K562 (cell line): ENCODE results near the gene ASGR1. TPM values are rescaled to one million over a fixed set of nuclear protein-coding genes. Genes with fewer than 3 reads are reported as not detected.
"Not testable (repeated sequence)": the region's sequence is repeated elsewhere in the genome, so short reads cannot be mapped to it uniquely, and the experiment has no call there.

Experiments used
- ATAC-seq: fragments of 200-7000 bp; cut with Tn5 transposase; 3 replicates; pipeline ENCODE4 v1.9.1; 2020; ENCODE audit warnings: moderate library complexity
- BruUV-seq: library from RNA; stranded (reverse); fragments of 400-500 nt; replicated peaks from 2 replicates; lab custom pipeline; 2021; lab: Mats Ljungman, UMichigan
- CTCF ChIA-PET: fragments of 300-600 bp; formaldehyde crosslinking; extraction: SDS; loops from one replicate; lab custom pipeline; 2021; ENCODE audit warnings: low intra/inter-chr PET ratio; lab: Yijun Ruan, JAX
- POLR2A ChIA-PET: fragments of 300-600, 350-650 bp; sonication (Branson Sonifier 250); formaldehyde crosslinking; extraction: SDS; loops from one replicate; lab custom pipeline; 2021; ENCODE audit warnings: antibody characterized with exemption, inconsistent platforms; lab: Yijun Ruan, JAX
- DNase-seq, 4 experiments: peaks; one replicate each; pipeline versions ENCODE4 v3.0.0 to v3.0.0-alpha.2; 2011 to 2018; ENCODE audit warnings: low spot score in 3 of 4, mixed read lengths in 3 of 4; ENCODE audit errors: extremely low read depth in 1 of 4
- FAIRE-seq: peaks from 2 replicates; lab custom pipeline; 2011; peaks lifted over from hg19 to GRCh38; lab: Jason Lieb, UNC
- H2AFZ ChIP-seq: 2 replicates; pipeline ENCODE4 v1.6.0; 2011; ENCODE audit warnings: low read depth, low read length, control low read depth, inconsistent platforms
- H3K27ac ChIP-seq: fragments of 200-600 bp; 3 replicates; pipeline ENCODE4 v1.8.0; 2011; ENCODE audit warnings: low read depth, mild to moderate bottlenecking, control low read depth, inconsistent platforms, low read length, moderate library complexity, mixed read lengths; ENCODE audit errors: extremely low read depth
- H3K27me3 ChIP-seq, 2 experiments: fragments of 300-600 bp in 1 of 2; 2 replicates in 1 of 2; 3 replicates in 1 of 2; pipeline versions ENCODE4 v1.6.0 to v1.8.0; 2011; ENCODE audit warnings: inconsistent platforms in 2 of 2, low read length in 2 of 2, mild to moderate bottlenecking in 1 of 2, mixed read lengths in 1 of 2, moderate library complexity in 1 of 2; ENCODE audit not compliant: control insufficient read depth in 2 of 2, insufficient read depth in 2 of 2
- H3K36me3 ChIP-seq: fragments of 300-600 bp; 3 replicates; pipeline ENCODE4 v1.8.0; 2011; ENCODE audit warnings: mild to moderate bottlenecking, low read length, inconsistent platforms; ENCODE audit not compliant: control insufficient read depth, insufficient read depth
- H3K4me1 ChIP-seq, 2 experiments: fragments of 200-600 bp in 1 of 2; replicated peaks in 1 of 2; 2 replicates in 1 of 2; 3 replicates in 1 of 2; pipeline versions ENCODE4 v1.5.1 to v1.8.0; 2011; ENCODE audit warnings: inconsistent platforms in 2 of 2, low read length in 2 of 2, mild to moderate bottlenecking in 1 of 2, mixed read lengths in 1 of 2, moderate library complexity in 1 of 2; ENCODE audit not compliant: control insufficient read depth in 2 of 2, insufficient read depth in 2 of 2
- H3K4me2 ChIP-seq: 2 replicates; pipeline ENCODE4 v1.6.1; 2011; ENCODE audit warnings: low read length, control low read depth, inconsistent platforms, mixed read lengths; ENCODE audit not compliant: insufficient read depth
- H3K4me3 ChIP-seq: fragments of 200-600 bp; sonication (generic), shearing (Covaris generic); 2 replicates; pipeline ENCODE4 v1.5.1; 2016; ENCODE audit warnings: control low read depth, inconsistent platforms
- H3K79me2 ChIP-seq: fragments of 200-600 bp; 3 replicates; pipeline ENCODE4 v1.8.0; 2011; ENCODE audit warnings: low read length, inconsistent platforms; ENCODE audit not compliant: control insufficient read depth, insufficient read depth
- H3K9ac ChIP-seq, 2 experiments: 2 replicates each; pipeline versions ENCODE4 v1.6.0 to v1.6.1; 2011; ENCODE audit warnings: low read depth in 2 of 2, low read length in 2 of 2, control low read depth in 1 of 2, inconsistent platforms in 1 of 2, mild to moderate bottlenecking in 1 of 2, mixed read lengths in 1 of 2; ENCODE audit not compliant: insufficient read depth in 1 of 2
- H3K9me1 ChIP-seq: one replicate; pipeline ENCODE4 v1.6.0; 2011; ENCODE audit warnings: inconsistent platforms, mild to moderate bottlenecking, low read length, moderate library complexity; ENCODE audit not compliant: control insufficient read depth, insufficient read depth
- H3K9me3 ChIP-seq: replicated peaks from 2 replicates; pipeline ENCODE4 v1.5.1; 2011; ENCODE audit warnings: low read depth, low read length, inconsistent platforms; ENCODE audit not compliant: control insufficient read depth, insufficient read depth
- H4K20me1 ChIP-seq: replicated peaks from 2 replicates; pipeline ENCODE4 v1.6.1; 2011; ENCODE audit warnings: low read length, inconsistent platforms, mixed read lengths; ENCODE audit not compliant: control insufficient read depth, insufficient read depth
- CREM ChIP-seq: IDR thresholded peaks from 2 replicates; pipeline ENCODE4 v1.6.1; 2014; ENCODE audit warnings: antibody characterized with exemption, low read depth
- E2F6 ChIP-seq, 2 experiments: IDR thresholded peaks; 2 replicates each; pipeline ENCODE4 v1.6.1; 2011; ENCODE audit warnings: borderline replicate concordance in 1 of 2, control low read depth in 1 of 2, low read depth in 1 of 2, low read length in 1 of 2, mild to moderate bottlenecking in 1 of 2, mixed read lengths in 1 of 2, moderate library complexity in 1 of 2; ENCODE audit not compliant: insufficient read depth in 1 of 2, insufficient read length in 1 of 2, poor library complexity in 1 of 2, severe bottlenecking in 1 of 2; ENCODE audit errors: extremely low read depth in 1 of 2
- MED1 ChIP-seq: sonication (generic); formaldehyde crosslinking; IDR thresholded peaks from 2 replicates; pipeline ENCODE4 v1.8.1; 2023; ENCODE audit warnings: missing genetic modification reagents, borderline replicate concordance
- NFE2 ChIP-seq: IDR thresholded peaks from 2 replicates; pipeline ENCODE4 v1.6.1; 2014; ENCODE audit warnings: antibody characterized with exemption, low read depth
- NR2C1 ChIP-seq, 2 experiments: fragments of 450-650 bp; IDR thresholded peaks; 2 replicates each; pipeline ENCODE4 v1.6.1; 2017; ENCODE audit warnings: mild to moderate bottlenecking in 2 of 2, antibody characterized with exemption in 1 of 2, inconsistent platforms in 1 of 2, missing compliant biosample characterization in 1 of 2, missing genetic modification characterization in 1 of 2
- NR2C2 ChIP-seq, 2 experiments: fragments of 200-800 bp in 1 of 2; sonication (Bioruptor generic) in 1 of 2; sonication (generic) in 1 of 2; formaldehyde crosslinking in 1 of 2; IDR thresholded peaks; 2 replicates each; pipeline versions ENCODE4 v1.6.1 to v1.8.0; 2016 to 2022; ENCODE audit warnings: mild to moderate bottlenecking in 1 of 2, missing compliant biosample characterization in 1 of 2, missing genetic modification characterization in 1 of 2, missing genetic modification reagents in 1 of 2
- PCBP1 ChIP-seq: fragments of 200-400 bp; formaldehyde crosslinking; IDR thresholded peaks from 2 replicates; pipeline ENCODE4 v1.6.1; 2018; ENCODE audit warnings: mild to moderate bottlenecking, low read depth, low read length; ENCODE audit not compliant: poor library complexity, severe bottlenecking
- RAD51 ChIP-seq: fragments of 450-650 bp; IDR thresholded peaks from 2 replicates; pipeline ENCODE4 v1.7.1; 2016; ENCODE audit warnings: low read depth, mild to moderate bottlenecking, borderline replicate concordance
- RUNX1 ChIP-seq: sonication (generic); IDR thresholded peaks from 2 replicates; pipeline ENCODE4 v1.6.1; 2016; ENCODE audit warnings: antibody characterized with exemption, low read depth
- WGBS: fragments of 100-300 bp; shearing (Covaris generic); methylation state at CpG from one replicate; pipeline ENCODE4 v1.1.6; 2016; ENCODE audit warnings: low coverage, mixed read lengths; ENCODE audit not compliant: insufficient coverage; ENCODE audit errors: missing lambda C conversion rate; 5-methylcytosine and 5-hydroxymethylcytosine counted together
- in situ Hi-C: fragments of 300-500 bp; cut with MboI; formaldehyde crosslinking; loops from 4 replicates; pipeline ENCODE4 v1.15.0; 2018; ENCODE audit warnings: inconsistent platforms, mixed read lengths
- intact Hi-C: fragments of 100-400 bp; cut with micrococcal nuclease; formaldehyde crosslinking; loops from 2 replicates; pipeline ENCODE4 v1.14.2; 2022
- polyA plus RNA-seq, 8 experiments: library from polyadenylated mRNA; depleted of rRNA in 4 of 8; stranded (reverse) in 5 of 8; unstranded in 3 of 8; fragments of >200 nt; fragmentation: Nextera tagmentation in 2 of 8; fragmentation: Illumina TruSeq in 1 of 8; extraction: Ambion mirVana in 2 of 8; extraction: Trizol in 1 of 8; gene quantifications; 2 replicates each; pipeline versions ENCODE4 v1.2.1 to v1.2.3, GENCODE V29; 2011 to 2014; ENCODE audit warnings: inconsistent platforms in 1 of 8, missing spikeins in 1 of 8
- total RNA-seq, 7 experiments: library from RNA; depleted of rRNA in 6 of 7; stranded (reverse); fragments of >200 nt in 6 of 7; fragmentation: Illumina TruSeq in 2 of 7; extraction: Trizol in 2 of 7; gene quantifications; 2 replicates each; pipeline versions ENCODE4 v1.2.1 to v1.2.3, GENCODE V29; 2011 to 2021; ENCODE audit warnings: low replicate concordance in 1 of 7
- TF ChIP-seq, protein P1 (sequence below): sonication (generic); formaldehyde crosslinking; IDR thresholded peaks from 2 replicates; pipeline ENCODE4 v1.9.0; 2022; ENCODE audit warnings: mild to moderate bottlenecking, missing genetic modification reagents

ASGR1 gene
- total and polyA plus RNA-seq, 9 of the 15 experiments (the other 6 are each of a cell fraction or from before 2014, with no cell fraction given): 0.11 to 1.0 (median 0.64) TPM; not detected in 2

DNA sequence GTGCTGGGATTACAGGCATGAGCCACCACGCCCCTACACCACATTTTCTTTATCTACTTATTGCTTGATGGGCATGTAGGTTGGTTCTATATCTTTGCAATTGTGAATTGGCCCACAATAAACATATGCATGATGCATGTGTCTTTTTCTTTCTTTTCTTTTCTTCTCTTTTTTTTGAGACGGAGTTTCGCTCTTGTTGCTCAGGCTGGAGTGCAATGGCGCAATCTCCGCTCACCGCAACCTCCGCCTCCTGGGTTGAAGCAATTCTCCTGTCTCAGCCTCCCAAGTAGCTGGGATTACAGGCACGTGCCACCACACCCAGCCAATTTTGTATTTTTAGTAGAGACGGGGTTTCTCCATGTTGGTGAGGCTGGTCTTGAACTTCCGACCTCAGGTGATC is 20.7 kb downstream of the ASGR1 start:
- H3K9me1 ChIP-seq, in situ Hi-C loops, intact Hi-C loops, DNase-seq, ATAC-seq, H3K9ac ChIP-seq, H3K4me2 ChIP-seq, H3K79me2 ChIP-seq, CTCF ChIA-PET, H4K20me1 ChIP-seq, FAIRE-seq, H2AFZ ChIP-seq, H3K36me3 ChIP-seq, H3K9me3 ChIP-seq, H3K27ac ChIP-seq, H3K4me3 ChIP-seq, BruUV-seq, H3K4me1 ChIP-seq: not testable (repeated sequence)
- POLR2A ChIA-PET: interaction anchor here (0.6 kb wide), 1 partner anchor 52 kb away, joined by 3 read pairs; no protein-coding TSS in a partner anchor
- 7% methylated on average over 3 of the region's 10 CpGs for WGBS
- peaks cover 0 to 25% of the 10 kb centered on the region in 2 experiments; a peak in 4 of 5 replicates for H3K27me3 ChIP-seq

GRCh38 chr17:7156342-7156940 is 22.7 kb downstream of the ASGR1 start:
- CTCF ChIA-PET: no interaction called here
- ATAC-seq (no peak), FAIRE-seq (no peak), DNase-seq (peak; percentile 31 to 54 (median 46))
- Histone ChIP-seq H3K27me3 (peaks cover 0 to 25% of the 10 kb centered on the region in 2 experiments; a peak in 4 of 5 replicates), H3K36me3 (no peaks in the 10 kb centered on the region), H3K27ac (no peak overlapping the region), H2AFZ (0 out of 2 replicates have a peak overlapping the region, but pooled peaks have one; percentile 39), H3K4me1 (peaks cover 0 to 4% of the 10 kb centered on the region in 2 experiments; a peak in 2 of 5 replicates), H3K9me3 (no peaks in the 10 kb centered on the region), H3K4me3 (no peak overlapping the region), H3K9ac (no peak overlapping the region), H3K79me2 (no peaks in the 10 kb centered on the region), H4K20me1 (no peaks in the 10 kb centered on the region), H3K4me2 (0 out of 2 replicates have a peak overlapping the region, but pooled peaks have one; percentile 37), H3K9me1 (no peaks in the 10 kb centered on the region)
- POLR2A ChIA-PET: no interaction called here
- 3% methylated on average over 9 of the region's 10 CpGs for WGBS
- in situ Hi-C loops: no loop called here
- intact Hi-C loops: no loop called here
- BruUV-seq: no TSS peak
- no peak for TF ChIP-seq MED1 (CRISPR knock-in tag)
- peak in 1 of 2 experiments; percentile 48 for TF ChIP-seq E2F6 (IDR thresholded peaks at IDR 0.05; ENCODE audit: borderline replicate concordance in 1 of 2, extremely low read depth in 1 of 2, insufficient read depth in 1 of 2, insufficient read length in 1 of 2, low read depth in 1 of 2, low read length in 1 of 2, poor library complexity in 1 of 2, severe bottlenecking in 1 of 2)
- peak; percentile 31; the same call in 1 of the 2 replicates for TF ChIP-seq CREM
- TF ChIP-seq PCBP1: no peak
- peak; percentile 42; the same call in 1 of the 2 replicates for TF ChIP-seq RAD51
- peak; percentile 34; the same call in 1 of the 2 replicates for TF ChIP-seq NR2C1 (IDR thresholded peaks at IDR 0.05)
- peak; percentile 63 for TF ChIP-seq NR2C1 (tag; IDR thresholded peaks at IDR 0.05)
- TF ChIP-seq NFE2: no peak
- TF ChIP-seq RUNX1: no peak
- no peak; the same call in 1 of the 2 replicates for TF ChIP-seq NR2C2 (CRISPR knock-in tag; IDR thresholded peaks at IDR 0.05)
- TF ChIP-seq NR2C2 (tag; IDR thresholded peaks at IDR 0.05): peak; percentile 56; the same call in 1 of the 2 replicates
- TF ChIP-seq, protein P1, sequence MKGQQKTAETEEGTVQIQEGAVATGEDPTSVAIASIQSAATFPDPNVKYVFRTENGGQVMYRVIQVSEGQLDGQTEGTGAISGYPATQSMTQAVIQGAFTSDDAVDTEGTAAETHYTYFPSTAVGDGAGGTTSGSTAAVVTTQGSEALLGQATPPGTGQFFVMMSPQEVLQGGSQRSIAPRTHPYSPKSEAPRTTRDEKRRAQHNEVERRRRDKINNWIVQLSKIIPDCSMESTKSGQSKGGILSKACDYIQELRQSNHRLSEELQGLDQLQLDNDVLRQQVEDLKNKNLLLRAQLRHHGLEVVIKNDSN (CRISPR knock-in tag): peak; percentile 76
